ENCODE results near the gene PAX3.

DNA sequence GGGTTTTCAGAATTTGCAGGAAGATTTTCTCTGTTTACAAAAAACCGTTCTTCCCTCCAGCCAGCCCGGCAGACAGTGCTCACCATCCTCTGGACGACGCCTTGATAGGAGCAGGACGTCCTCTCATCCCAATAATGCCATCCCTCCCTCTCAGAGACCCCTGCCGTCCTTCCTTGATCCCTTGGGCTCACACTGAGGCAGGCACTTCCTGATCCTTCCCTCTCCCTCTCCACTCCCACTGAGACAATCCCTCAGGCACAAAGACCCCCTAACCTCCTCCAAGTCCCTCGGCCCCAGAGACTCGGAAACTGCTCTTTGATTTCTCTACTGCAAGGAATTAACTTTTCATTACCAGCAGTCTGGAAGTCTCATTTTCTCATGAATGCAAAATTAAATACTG lies 42.5 kb downstream of the PAX3 start:
- TF ChIP-seq EZH2 (IDR thresholded peaks at IDR 0.05; ENCODE audit: insufficient read depth, poor library complexity, severe bottlenecking): no peak
- TF ChIP-seq EZH2phosphoT487 (IDR thresholded peaks at IDR 0.05; ENCODE audit: insufficient read depth, low read depth): no peak
